Left lobe of liver (tissue), 2 donors: Measurements from ENCODE around the gene MUC5B. TPM values are rescaled to one million over a fixed set of nuclear protein-coding genes. Genes with fewer than 3 reads are reported as not detected.
"Not testable (repeated sequence)": the region's sequence is repeated elsewhere in the genome, so short reads cannot be mapped to it uniquely, and the experiment has no call there.

Experiments used
- ATAC-seq: fragments of 200-7000 bp; cut with Tn5 transposase; one replicate; pipeline ENCODE4 v1.9.1; 2020; ENCODE audit warnings: mild to moderate bottlenecking, moderate library complexity
- DNase-seq: peaks from one replicate; pipeline ENCODE4 v3.0.0-alpha.2; 2020; ENCODE audit warnings: low spot score
- total RNA-seq: library from RNA; stranded (reverse); gene quantifications from one replicate; pipeline ENCODE4 v1.2.1, GENCODE V29; 2021
- donor health status: DM: no; HTN: no; CAD: no; lungs with moderate emphysema.
- donor health status: DM: no; HTN: yes; CAD: no.

MUC5B gene
- total RNA-seq: 4.1 TPM

GRCh38 chr11:1222491-1223345 is at the start of gene MUC5B:
Gene MUC5B (plus strand): TSS chr11:1223066. CDS start chr11:1223124, 58 bp downstream.
- DNase-seq (no peak), ATAC-seq (peak; percentile 46)

DNA sequence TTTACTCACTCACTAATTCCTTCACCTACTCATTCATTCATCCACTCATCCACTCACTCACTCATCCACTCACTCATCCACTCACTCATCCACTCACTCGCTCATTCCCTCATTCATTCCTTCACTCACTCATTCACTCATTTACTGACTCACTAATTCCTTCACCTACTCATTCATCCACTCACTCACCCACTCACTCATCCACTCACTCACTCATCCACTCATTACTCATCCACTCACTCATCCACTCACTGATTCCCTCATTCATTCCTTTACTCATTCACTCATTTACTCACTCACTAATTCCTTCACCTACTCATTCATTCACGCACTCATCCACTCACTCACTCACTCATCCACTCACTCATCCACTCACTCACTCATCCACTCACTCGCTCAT is 49.5 kb upstream of the MUC5B start:
- not testable (repeated sequence) for ATAC-seq, DNase-seq

GRCh38 chr11:1174441-1175370 is 48.2 kb upstream of the MUC5B start:
- no peak for DNase-seq
- ATAC-seq: no peak

GRCh38 chr11:1175461-1176223 is 47.2 kb upstream of the MUC5B start:
- ATAC-seq (no peak), DNase-seq (no peak)

- no peak for DNase-seq
- no peak for ATAC-seq
These were observed 46.4 kb upstream of the MUC5B start for GRCh38 chr11:1176224-1177019.

DNA sequence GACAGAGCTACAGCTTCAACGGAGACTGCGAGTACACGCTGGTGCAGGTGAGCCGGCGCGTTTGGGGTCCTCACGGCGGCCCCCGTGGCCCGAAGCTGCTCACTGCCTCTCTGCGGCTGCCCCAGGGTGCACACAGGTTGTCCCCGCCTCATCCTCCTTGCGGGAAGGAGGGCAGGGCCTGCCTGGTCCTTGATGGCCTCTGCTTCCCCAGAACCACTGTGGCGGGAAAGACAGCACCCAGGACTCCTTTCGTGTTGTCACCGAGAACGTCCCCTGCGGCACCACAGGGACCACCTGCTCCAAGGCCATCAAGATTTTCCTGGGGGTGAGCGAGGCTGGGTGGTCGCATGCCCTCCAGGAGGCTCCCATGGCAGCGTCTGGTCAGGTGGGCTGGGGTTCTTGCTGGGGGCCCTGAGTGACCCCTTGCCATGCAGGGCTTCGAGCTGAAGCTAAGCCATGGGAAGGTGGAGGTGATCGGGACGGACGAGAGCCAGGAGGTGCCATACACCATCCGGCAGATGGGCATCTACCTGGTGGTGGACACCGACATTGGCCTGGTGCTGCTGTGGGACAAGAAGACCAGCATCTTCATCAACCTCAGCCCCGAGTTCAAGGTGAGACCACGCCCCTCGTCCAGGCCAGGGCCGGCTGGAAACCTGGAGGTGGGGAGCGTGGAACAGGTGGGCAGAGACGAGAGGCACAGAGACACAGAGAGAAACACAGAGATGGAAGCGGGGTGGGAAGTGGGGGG is 45.7 kb upstream of the MUC5B start:
- DNase-seq: no peak
- ATAC-seq: no peak

DNA sequence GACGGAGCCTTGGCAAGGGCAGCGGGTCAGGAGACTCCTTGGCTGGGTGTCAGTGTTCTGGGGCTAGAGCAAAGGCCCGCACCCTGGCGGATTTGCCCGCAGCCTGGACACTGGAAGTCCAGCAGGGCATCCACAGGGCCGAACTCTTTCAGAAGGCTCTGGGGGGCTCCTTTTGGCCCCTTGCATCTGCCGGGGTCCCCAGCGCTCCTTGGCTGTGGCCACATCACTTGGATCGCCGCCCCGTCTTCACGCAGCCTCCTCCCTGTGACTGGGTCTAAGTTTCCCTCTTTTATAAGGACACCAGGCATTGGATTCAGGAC is 45.1 kb upstream of the MUC5B start:
- DNase-seq (no peak), ATAC-seq (no peak)

DNA sequence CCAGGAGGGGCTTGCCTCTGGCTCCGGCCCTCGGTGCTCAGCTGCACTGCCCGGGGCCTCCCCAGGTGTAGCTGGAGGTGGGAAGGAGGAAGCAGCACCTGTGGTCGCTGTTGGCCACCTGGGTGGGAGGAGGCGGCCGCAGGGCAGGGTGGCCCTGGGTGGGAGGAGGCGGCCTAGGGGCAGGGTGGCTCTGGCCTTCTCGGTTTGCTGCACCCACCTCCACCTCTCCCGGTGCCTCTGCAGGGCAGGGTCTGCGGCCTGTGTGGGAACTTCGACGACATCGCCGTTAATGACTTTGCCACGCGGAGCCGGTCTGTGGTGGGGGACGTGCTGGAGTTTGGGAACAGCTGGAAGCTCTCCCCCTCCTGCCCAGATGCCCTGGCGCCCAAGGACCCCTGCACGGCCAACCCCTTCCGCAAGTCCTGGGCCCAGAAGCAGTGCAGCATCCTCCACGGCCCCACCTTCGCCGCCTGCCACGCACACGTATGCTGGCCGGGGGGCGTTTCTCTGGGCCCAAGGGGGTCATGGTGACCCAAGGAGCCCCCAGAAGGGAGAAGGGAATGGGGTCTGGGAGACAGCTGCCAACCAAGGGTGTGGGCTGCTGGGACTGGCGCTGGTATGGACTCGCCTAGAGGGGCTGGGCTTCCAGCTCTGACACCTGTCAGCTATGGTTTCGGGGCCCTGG is 44.5 kb upstream of the MUC5B start:
- ATAC-seq (no peak), DNase-seq (no peak)

DNA sequence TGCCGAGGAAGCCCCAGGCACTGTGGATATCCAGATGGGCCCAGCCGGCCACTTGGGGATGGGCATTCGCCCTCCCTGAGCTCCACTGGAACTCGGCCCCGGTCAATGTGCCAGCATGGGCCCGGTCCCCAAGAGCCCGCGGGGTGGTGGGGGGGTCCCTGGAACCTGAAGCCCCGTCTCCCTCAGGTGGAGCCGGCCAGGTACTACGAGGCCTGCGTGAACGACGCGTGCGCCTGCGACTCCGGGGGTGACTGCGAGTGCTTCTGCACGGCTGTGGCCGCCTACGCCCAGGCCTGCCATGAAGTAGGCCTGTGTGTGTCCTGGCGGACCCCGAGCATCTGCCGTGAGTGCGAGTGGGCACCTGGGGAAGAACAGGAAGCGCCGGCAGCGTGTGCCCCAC is 44.0 kb upstream of the MUC5B start:
- no peak for DNase-seq
- no peak for ATAC-seq

DNA sequence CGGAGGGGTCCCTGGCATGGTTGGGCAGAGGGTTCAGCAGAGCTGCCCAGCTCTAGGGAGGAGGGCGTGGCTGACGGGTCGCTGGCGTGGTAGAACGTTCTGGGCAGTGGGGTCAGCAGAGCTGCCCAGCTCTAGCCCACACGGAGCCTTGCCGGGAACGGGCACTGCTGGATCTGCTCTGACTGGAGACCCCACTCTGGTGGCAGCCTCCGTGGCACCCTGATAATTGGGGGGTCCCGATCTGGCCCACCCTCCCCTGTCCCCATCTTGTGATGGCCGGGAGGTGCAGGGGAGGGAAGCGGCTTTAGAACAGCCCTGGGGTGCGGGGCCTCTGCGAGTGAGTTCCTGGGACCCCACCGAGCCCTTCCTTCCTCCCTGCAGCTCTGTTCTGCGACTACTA is 43.2 kb upstream of the MUC5B start:
- ATAC-seq (no peak), DNase-seq (no peak)

DNA sequence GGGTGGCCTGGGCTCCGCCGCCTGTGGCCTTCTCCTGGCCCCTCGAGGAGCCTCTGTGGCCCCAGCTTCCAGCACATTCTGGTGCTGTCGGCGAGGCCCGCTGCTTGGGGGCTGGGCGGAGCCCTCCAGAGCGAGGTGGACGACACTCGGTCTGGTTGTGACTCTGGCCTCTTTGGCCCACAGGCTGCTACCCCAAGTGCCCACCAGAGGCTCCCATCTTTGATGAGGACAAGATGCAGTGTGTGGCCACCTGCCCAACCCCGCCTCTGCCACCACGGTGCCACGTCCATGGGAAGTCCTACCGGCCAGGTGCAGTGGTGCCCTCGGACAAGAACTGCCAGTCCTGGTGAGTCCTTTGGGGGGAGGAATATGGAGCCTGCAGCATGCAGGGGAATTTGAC is 42.7 kb upstream of the MUC5B start:
- DNase-seq (no peak), ATAC-seq (no peak)

GRCh38 chr11:1180947-1181391 is 41.9 kb upstream of the MUC5B start:
- ATAC-seq (no peak), DNase-seq (no peak)

DNA sequence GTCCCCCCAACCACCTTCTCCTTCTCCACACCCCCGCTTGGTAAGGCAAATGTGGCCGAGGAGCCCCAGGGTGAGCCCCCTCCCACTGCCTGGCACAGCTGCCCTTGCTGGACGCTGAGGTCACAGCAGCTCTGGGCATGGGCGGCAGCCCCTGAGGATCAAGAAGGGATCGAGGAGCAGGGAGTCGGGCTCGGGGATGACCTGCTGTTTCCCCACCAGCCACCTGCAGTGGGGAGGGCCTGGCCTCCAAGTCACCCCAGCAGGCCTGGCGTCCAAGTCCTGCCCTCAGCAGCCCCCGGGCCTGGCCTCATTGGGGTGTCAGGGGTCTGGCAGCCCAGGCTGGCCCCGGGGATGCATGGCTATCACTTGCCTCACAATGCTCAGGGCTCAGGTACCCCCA is 41.4 kb upstream of the MUC5B start:
- ATAC-seq (no peak), DNase-seq (no peak)

- no peak for ATAC-seq
- DNase-seq: no peak
These were observed 40.9 kb upstream of the MUC5B start for GRCh38 chr11:1181853-1182535.

- ATAC-seq, DNase-seq: not testable (repeated sequence)
These were observed 38.7 kb upstream of the MUC5B start for GRCh38 chr11:1184139-1184538.

GRCh38 chr11:1188451-1189130 is 34.3 kb upstream of the MUC5B start:
- not testable (repeated sequence) for DNase-seq, ATAC-seq

DNA sequence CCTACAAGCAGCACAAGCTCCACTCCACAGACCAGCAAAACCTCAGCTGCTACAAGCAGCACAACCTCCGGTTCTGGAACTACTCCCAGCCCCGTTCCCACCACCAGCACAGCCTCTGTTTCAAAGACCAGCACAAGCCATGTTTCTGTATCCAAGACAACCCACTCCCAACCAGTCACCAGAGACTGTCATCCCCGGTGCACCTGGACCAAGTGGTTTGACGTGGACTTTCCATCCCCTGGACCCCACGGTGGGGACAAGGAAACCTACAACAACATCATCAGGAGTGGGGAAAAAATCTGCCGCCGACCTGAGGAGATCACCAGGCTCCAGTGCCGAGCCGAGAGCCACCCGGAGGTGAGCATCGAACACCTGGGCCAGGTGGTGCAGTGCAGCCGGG is 33.0 kb upstream of the MUC5B start:
- peak; percentile 36 for DNase-seq
- ATAC-seq: not testable (repeated sequence)
